Fibroblast of lung (primary cell): ENCODE results near the gene CHFR.

ENCODE experiments used
- EZH2 ChIP-seq: IDR thresholded peaks from 2 replicates; pipeline ENCODE4 v1.5.1; 2012; ENCODE audit warnings: low read length, control low read depth, mild to moderate bottlenecking; ENCODE audit errors: missing control alignments
- TF ChIP-seq, protein P1 (sequence below), 2 donors: IDR thresholded peaks in 1 of 2; conservative IDR thresholded peaks in 1 of 2; 1 replicate in 1 of 2; 2 replicates in 1 of 2; pipeline ENCODE4 v1.5.1; 2011 to 2012; ENCODE audit warnings: low read length in 2 of 2, control low read depth in 1 of 2, inconsistent platforms in 1 of 2, low read depth in 1 of 2, mild to moderate bottlenecking in 1 of 2

DNA sequence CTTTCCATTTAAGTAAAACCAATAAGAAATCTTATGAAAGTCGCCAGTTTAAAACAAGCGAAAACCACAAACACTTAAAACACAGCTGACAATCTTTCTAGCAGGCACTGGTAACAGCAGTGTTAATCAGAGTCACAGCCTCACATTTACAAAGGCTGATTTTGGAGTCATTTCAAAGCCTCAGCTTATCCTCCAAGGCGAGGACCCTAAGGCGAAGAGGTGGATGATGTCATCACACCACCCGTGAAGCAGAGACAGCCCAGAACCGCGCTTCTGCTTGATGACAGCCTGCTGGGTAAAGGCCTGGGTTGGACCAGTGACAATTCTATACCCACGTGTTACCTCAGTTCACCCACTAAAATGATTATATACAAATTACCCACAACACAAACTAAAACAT is 68.8 kb downstream of the CHFR start:
- TF ChIP-seq, protein P1, sequence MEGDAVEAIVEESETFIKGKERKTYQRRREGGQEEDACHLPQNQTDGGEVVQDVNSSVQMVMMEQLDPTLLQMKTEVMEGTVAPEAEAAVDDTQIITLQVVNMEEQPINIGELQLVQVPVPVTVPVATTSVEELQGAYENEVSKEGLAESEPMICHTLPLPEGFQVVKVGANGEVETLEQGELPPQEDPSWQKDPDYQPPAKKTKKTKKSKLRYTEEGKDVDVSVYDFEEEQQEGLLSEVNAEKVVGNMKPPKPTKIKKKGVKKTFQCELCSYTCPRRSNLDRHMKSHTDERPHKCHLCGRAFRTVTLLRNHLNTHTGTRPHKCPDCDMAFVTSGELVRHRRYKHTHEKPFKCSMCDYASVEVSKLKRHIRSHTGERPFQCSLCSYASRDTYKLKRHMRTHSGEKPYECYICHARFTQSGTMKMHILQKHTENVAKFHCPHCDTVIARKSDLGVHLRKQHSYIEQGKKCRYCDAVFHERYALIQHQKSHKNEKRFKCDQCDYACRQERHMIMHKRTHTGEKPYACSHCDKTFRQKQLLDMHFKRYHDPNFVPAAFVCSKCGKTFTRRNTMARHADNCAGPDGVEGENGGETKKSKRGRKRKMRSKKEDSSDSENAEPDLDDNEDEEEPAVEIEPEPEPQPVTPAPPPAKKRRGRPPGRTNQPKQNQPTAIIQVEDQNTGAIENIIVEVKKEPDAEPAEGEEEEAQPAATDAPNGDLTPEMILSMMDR (conservative IDR thresholded peaks at IDR 0.05 in 1 of 2, IDR thresholded peaks at IDR 0.05 in 1 of 2; ENCODE audit: low read depth in 1 of 2, low read length in 2 of 2): no peak
- TF ChIP-seq EZH2: no peak
